ENCODE measurements around the gene PAIP1.
A peak's percentile ranks its signal among the peaks of the same experiment; 100 is the strongest.

DNA sequence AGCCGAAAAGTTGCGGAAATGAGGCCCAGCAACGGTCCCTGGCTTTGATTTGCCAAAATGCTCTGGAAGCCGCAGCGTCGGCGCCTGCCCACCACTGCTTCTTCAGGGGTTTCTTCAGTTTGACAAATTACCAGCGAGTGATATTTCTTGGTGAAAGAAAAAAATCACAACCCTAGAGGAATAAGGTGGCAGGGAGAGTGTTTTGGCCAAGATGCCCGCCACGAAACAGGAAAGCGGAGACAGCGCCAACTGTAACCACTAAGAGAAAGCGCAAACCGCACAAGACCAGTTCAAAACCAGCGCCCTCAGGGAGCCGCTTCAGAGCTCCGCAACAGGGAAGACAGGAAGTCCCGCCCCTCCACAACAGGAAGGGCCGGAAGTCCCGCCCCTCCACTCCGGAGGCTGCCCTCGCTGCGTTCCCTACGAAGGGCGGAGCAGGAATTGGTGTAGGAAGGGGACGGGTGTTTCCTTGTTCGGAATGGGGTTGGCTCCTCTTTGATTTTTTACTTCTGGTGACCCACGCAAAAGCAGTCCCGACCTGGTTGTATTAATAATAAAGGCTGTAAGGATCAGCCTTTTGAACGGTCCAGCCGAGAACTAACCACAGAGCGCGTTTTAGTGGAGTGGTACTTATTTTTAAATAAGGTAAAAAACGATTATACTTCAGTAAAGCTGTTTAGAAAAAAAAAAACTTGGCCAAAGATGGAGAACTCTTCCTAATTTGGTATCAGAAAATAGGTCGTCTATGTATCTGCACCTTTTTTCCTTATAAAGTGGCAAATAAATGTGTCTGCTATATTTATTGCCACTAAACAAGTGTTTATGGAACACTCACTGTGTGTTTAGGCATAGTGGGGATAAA lies 41.8 kb downstream of the PAIP1 start, which contains the start of gene C5orf34:
- TF ChIP-seq, protein P1, sequence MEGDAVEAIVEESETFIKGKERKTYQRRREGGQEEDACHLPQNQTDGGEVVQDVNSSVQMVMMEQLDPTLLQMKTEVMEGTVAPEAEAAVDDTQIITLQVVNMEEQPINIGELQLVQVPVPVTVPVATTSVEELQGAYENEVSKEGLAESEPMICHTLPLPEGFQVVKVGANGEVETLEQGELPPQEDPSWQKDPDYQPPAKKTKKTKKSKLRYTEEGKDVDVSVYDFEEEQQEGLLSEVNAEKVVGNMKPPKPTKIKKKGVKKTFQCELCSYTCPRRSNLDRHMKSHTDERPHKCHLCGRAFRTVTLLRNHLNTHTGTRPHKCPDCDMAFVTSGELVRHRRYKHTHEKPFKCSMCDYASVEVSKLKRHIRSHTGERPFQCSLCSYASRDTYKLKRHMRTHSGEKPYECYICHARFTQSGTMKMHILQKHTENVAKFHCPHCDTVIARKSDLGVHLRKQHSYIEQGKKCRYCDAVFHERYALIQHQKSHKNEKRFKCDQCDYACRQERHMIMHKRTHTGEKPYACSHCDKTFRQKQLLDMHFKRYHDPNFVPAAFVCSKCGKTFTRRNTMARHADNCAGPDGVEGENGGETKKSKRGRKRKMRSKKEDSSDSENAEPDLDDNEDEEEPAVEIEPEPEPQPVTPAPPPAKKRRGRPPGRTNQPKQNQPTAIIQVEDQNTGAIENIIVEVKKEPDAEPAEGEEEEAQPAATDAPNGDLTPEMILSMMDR (conservative IDR thresholded peaks at IDR 0.05 in 1 of 2, IDR thresholded peaks at IDR 0.05 in 1 of 2; ENCODE audit: extremely low read depth in 1 of 2, insufficient read depth in 1 of 2, low read depth in 1 of 2, low read length in 2 of 2): peak in 1 of 2 donors; percentile 8
- no peak for TF ChIP-seq EZH2 (IDR thresholded peaks at IDR 0.05; ENCODE audit: borderline replicate concordance, low read length)
